Stimulated activated CD4-positive, alpha-beta T cell treated with anti-CD3 and anti-CD28 coated beads, Interleukin-2, amount 100 ng/mL, for 4 hours (primary cell): ENCODE data around the gene LCAT.

Source experiments
- DNase-seq: peaks from one replicate; pipeline ENCODE4 v3.0.0-alpha.2; 2020; ENCODE audit warnings: low read depth

Gene LCAT

GRCh38 chr16:67909056-67909742 lies 34.7 kb downstream of the LCAT start:
- DNase-seq, result no peak

GRCh38 chr16:67907397-67908180 lies 36.3 kb downstream of the LCAT start:
- no peak for DNase-seq

GRCh38 chr16:67902831-67903230 lies 41.1 kb downstream of the LCAT start:
- no peak for DNase-seq

- no peak for DNase-seq
Measured at GRCh38 chr16:67901734-67902133, 42.2 kb downstream of the LCAT start.

- DNase-seq, result no peak
Measured at GRCh38 chr16:67897231-67897630, 46.7 kb downstream of the LCAT start.

- no peak for DNase-seq
Measured at GRCh38 chr16:67893743-67894399, 50.0 kb downstream of the LCAT start.

GRCh38 chr16:67892899-67893742 lies 50.8 kb downstream of the LCAT start, which contains the start of gene PSKH1:
PSKH1 (plus strand) TSS chr16:67893254; CDS start chr16:67908750, 15,496 bp downstream.
- DNase-seq, result peak; percentile 90

- no peak for DNase-seq
Measured at GRCh38 chr16:67892375-67892774, 51.5 kb downstream of the LCAT start.
